GM12878 (cell line): ENCODE measurements around the gene AQP2. TPM values are rescaled to one million over a fixed set of nuclear protein-coding genes. Genes with fewer than 3 reads are reported as not detected.

Source experiments
- ATAC-seq: fragments of 200-7000 bp; cut with Tn5 transposase; 3 replicates; pipeline ENCODE4 v1.9.1; 2020; ENCODE audit warnings: mild to moderate bottlenecking, moderate library complexity
- BruUV-seq: library from RNA; stranded (reverse); fragments of 400-500 nt; replicated peaks from 2 replicates; lab custom pipeline; 2021; lab: Mats Ljungman, UMichigan
- CTCF ChIA-PET: fragments of 300-600 bp; sonication (Branson Sonifier 250); formaldehyde crosslinking; extraction: SDS; loops from one replicate; lab custom pipeline; 2021; ENCODE audit warnings: inconsistent platforms; lab: Yijun Ruan, JAX
- POLR2A ChIA-PET: fragments of 350-600 bp; formaldehyde crosslinking; extraction: SDS; loops from one replicate; lab custom pipeline; 2021; ENCODE audit warnings: inconsistent platforms; lab: Charles Lee
- RAD21 ChIA-PET: fragments of 300-600 bp; sonication (Branson Sonifier 250); formaldehyde crosslinking; loops from one replicate; lab custom pipeline; 2023; ENCODE audit warnings: antibody characterized with exemption; ENCODE audit not compliant: unreplicated experiment; lab: Charles Lee
- SMC1A ChIA-PET: fragments of 300-600 bp; sonication (Branson Sonifier 250); formaldehyde crosslinking; loops from one replicate; lab custom pipeline; 2023; ENCODE audit not compliant: unreplicated experiment, uncharacterized antibody; lab: Charles Lee
- DNase-seq: peaks from one replicate; pipeline ENCODE4 v3.0.0-alpha.2; 2011; ENCODE audit warnings: low read depth, low spot score
- FAIRE-seq: peaks from 3 replicates; lab custom pipeline; 2011; peaks lifted over from hg19 to GRCh38; lab: Jason Lieb, UNC
- H2AFZ ChIP-seq: 2 replicates; pipeline ENCODE4 v1.6.0; 2011; ENCODE audit warnings: low read depth, low read length, control low read depth; ENCODE audit not compliant: control insufficient read depth
- H3K27ac ChIP-seq: 2 replicates; pipeline ENCODE4 v1.5.1; 2011; ENCODE audit warnings: control low read depth; ENCODE audit not compliant: control insufficient read depth, insufficient read depth
- H3K27me3 ChIP-seq, 2 experiments: replicated peaks in 1 of 2; 2 replicates each; pipeline versions ENCODE4 v1.6.0 to v1.6.1; 2011; ENCODE audit warnings: low read length in 1 of 2; ENCODE audit not compliant: control insufficient read depth in 2 of 2, insufficient read depth in 2 of 2
- H3K36me3 ChIP-seq, 2 experiments: 2 replicates each; pipeline ENCODE4 v1.5.1; 2011; ENCODE audit warnings: low read length in 1 of 2; ENCODE audit not compliant: control insufficient read depth in 2 of 2, insufficient read depth in 2 of 2
- H3K4me1 ChIP-seq: 2 replicates; pipeline ENCODE4 v1.6.1; 2011; ENCODE audit warnings: mild to moderate bottlenecking, low read length, moderate library complexity, mixed read lengths; ENCODE audit not compliant: control insufficient read depth, insufficient read depth
- H3K4me2 ChIP-seq: 2 replicates; pipeline ENCODE4 v1.6.0; 2011; ENCODE audit warnings: control low read depth; ENCODE audit not compliant: control insufficient read depth, insufficient read depth
- H3K4me3 ChIP-seq: fragments of 200-600 bp; sonication (generic); 2 replicates; pipeline ENCODE4 v1.5.1; 2016
- H3K79me2 ChIP-seq: 2 replicates; pipeline ENCODE4 v1.6.0; 2011; ENCODE audit warnings: low read length; ENCODE audit not compliant: control insufficient read depth, insufficient read depth
- H3K9ac ChIP-seq: 2 replicates; pipeline ENCODE4 v1.8.0; 2011; ENCODE audit warnings: low read length, control low read depth, mixed read lengths; ENCODE audit not compliant: control insufficient read depth, insufficient read depth
- H3K9me3 ChIP-seq: replicated peaks from 3 replicates; pipeline ENCODE4 v1.5.1; 2011; ENCODE audit warnings: mild to moderate bottlenecking, low read length; ENCODE audit not compliant: control insufficient read depth, insufficient read depth
- H4K20me1 ChIP-seq: 2 replicates; pipeline ENCODE4 v1.6.0; 2011; ENCODE audit not compliant: control insufficient read depth, insufficient read depth
- ATF3 ChIP-seq: IDR thresholded peaks from 2 replicates; pipeline ENCODE4 v1.6.1; 2011; ENCODE audit warnings: low read depth, mild to moderate bottlenecking, low read length, moderate library complexity, borderline replicate concordance; ENCODE audit errors: extremely low read depth
- EZH2 ChIP-seq: IDR thresholded peaks from 2 replicates; pipeline ENCODE4 v1.6.1; 2012; ENCODE audit warnings: low read depth, mild to moderate bottlenecking, control low read depth, inconsistent platforms, low read length, borderline replicate concordance; ENCODE audit not compliant: control insufficient read depth
- USF2 ChIP-seq: IDR thresholded peaks from 2 replicates; pipeline ENCODE4 v1.6.1; 2011; ENCODE audit warnings: low read depth, low read length, improper control_type of control experiment, borderline replicate concordance
- WRNIP1 ChIP-seq: IDR thresholded peaks from 2 replicates; pipeline ENCODE4 v1.6.1; 2011; ENCODE audit warnings: low read depth, low read length, improper control_type of control experiment, borderline replicate concordance
- WGBS: methylation state at CpG from one replicate; pipeline ENCODE4 v1.1.6; 2016; ENCODE audit warnings: low lambda C conversion rate; ENCODE audit not compliant: insufficient replicate concordance, insufficient coverage; ENCODE audit errors: missing lambda C conversion rate; 5-methylcytosine and 5-hydroxymethylcytosine counted together
- in situ Hi-C: fragments of 300-500 bp; cut with MboI; formaldehyde crosslinking; loops from 9 replicates; pipeline ENCODE4 v1.14.3; 2018; ENCODE audit warnings: mixed read lengths
- intact Hi-C: fragments of 100-400 bp; cut with micrococcal nuclease; formaldehyde crosslinking; loops from one replicate; pipeline ENCODE4 v1.14.2; 2022; ENCODE audit not compliant: unreplicated experiment
- polyA plus RNA-seq, 11 experiments: library from polyadenylated mRNA; depleted of rRNA in 4 of 11; unstranded in 6 of 11; stranded (reverse) in 5 of 11; fragments of >200 nt; fragmentation: Nextera tagmentation in 4 of 11; fragmentation: Illumina TruSeq in 1 of 11; extraction: Ambion mirVana in 4 of 11; extraction: Trizol in 1 of 11; gene quantifications; 1 replicate in 1 of 11; 2 replicates in 10 of 11; pipeline versions ENCODE4 v1.2.1 to v1.2.3, GENCODE V29; 2011 to 2016; ENCODE audit warnings: inconsistent platforms in 2 of 11, missing spikeins in 2 of 11, low read depth in 1 of 11
- total RNA-seq, 4 experiments: library from RNA; depleted of rRNA in 3 of 4; stranded (reverse); fragments of >200 nt in 3 of 4; fragmentation: Illumina TruSeq in 1 of 4; extraction: Trizol in 1 of 4; gene quantifications; 2 replicates each; pipeline versions ENCODE4 v1.2.1 to v1.2.3, GENCODE V29; 2013 to 2021

The AQP2 gene
- total and polyA plus RNA-seq, 10 of the 15 experiments (the other 5 are each of a cell fraction or from before 2014, with no cell fraction given): not detected

- in situ Hi-C loops: no loop called here
- WGBS: 18% methylated on average over 6 of the region's 6 CpGs
- Histone ChIP-seq H3K4me3 (no peak overlapping the region), H3K9me3 (no peaks in the 10 kb centered on the region; the same call in 2 of the 3 replicates), H3K27ac (no peak overlapping the region), H3K36me3 (no peaks in the 10 kb centered on the region), H3K79me2 (no peaks in the 10 kb centered on the region), H3K4me2 (no peak overlapping the region), H3K27me3 (peaks cover 5 to 11% of the 10 kb centered on the region in 2 experiments; a peak in 3 of 4 replicates), H2AFZ (no peak overlapping the region), H3K4me1 (peaks cover 8% of the 10 kb centered on the region), H3K9ac (no peak overlapping the region), H4K20me1 (no peaks in the 10 kb centered on the region)
- no peak for FAIRE-seq
- ChIA-PET SMC1A (interaction anchor here (1.0 to 4.2 kb wide), 8 partner anchors 20 to 963 kb away, joined by 3 to 25 read pairs (median 4); partner anchors contain the start of gene COX14), RAD21 (interaction anchor here (1.0 to 5.1 kb wide), 8 partner anchors 10 to 196 kb away, joined by 3 to 74 read pairs (median 4); no protein-coding TSS in a partner anchor), CTCF (interaction anchor here (0.6 to 5.9 kb wide), 20 partner anchors 8 to 394 kb away, joined by 3 to 121 read pairs (median 11); partner anchors contain the start of gene AQP2), POLR2A (interaction anchor here (0.6 kb wide), 1 partner anchor 207 kb away, joined by 3 read pairs; no protein-coding TSS in a partner anchor)
- no peak for DNase-seq
- TF ChIP-seq ATF3 (no peak), WRNIP1 (no peak), EZH2 (no peak), USF2 (no peak)
- ATAC-seq: no peak
- no TSS peak for BruUV-seq
- intact Hi-C loops: loop anchor here (5.0 kb wide), 1 partner anchor 211 kb away; no protein-coding TSS in a partner anchor
Observed at GRCh38 chr12:49965836-49966235, 15.3 kb downstream of the AQP2 start.
